ENCODE data around the gene TTLL10. TPM values are rescaled to one million over a fixed set of nuclear protein-coding genes. Genes with fewer than 3 reads are reported as not detected.

TTLL10 gene, protein sequence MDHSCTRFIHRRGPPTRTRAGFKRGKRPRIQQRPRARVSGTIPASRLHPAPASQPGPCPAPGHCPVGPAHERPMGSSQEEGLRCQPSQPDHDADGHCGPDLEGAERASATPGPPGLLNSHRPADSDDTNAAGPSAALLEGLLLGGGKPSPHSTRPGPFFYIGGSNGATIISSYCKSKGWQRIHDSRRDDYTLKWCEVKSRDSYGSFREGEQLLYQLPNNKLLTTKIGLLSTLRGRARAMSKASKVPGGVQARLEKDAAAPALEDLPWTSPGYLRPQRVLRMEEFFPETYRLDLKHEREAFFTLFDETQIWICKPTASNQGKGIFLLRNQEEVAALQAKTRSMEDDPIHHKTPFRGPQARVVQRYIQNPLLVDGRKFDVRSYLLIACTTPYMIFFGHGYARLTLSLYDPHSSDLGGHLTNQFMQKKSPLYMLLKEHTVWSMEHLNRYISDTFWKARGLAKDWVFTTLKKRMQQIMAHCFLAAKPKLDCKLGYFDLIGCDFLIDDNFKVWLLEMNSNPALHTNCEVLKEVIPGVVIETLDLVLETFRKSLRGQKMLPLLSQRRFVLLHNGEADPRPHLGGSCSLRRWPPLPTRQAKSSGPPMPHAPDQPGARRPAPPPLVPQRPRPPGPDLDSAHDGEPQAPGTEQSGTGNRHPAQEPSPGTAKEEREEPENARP
- total RNA-seq = 0.71 TPM

DNA sequence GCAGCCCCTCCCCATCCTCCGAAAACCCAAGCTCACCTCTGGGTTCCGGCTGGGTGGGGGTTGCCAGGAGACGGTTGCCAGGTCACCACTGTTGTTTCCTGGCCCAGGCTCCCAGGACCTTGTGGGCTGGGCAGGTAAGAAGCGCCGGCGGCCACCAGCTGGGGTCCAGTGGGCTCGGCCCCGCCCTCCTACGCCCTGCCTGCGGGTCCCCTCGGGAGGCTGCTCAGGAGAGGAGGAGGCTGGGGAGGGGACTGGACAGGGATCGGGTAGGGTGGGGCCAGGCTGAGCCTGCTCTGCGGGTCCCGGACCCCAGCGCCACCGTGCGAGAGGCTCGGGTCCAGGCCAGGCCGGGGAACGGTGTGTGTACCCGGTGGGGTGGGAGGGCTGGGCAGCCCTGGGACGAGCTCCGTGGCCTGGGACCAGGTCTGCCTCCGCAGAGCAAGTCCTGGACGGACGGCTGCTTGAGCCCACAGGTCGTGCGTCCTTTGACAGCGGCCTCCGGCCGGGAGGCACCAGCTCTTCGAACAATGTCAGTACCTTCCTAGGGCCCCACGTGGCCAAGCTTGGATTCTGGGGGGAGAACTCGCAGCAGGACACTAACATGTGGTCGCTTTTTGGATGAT is at the start of gene TTLL10:
Gene TTLL10 (plus strand): TSS at position 88 of the 623 bp plus-strand sequence. CDS start 5,336 bp downstream, outside the sequence.
- ATAC-seq = no peak
- DNase-seq (ENCODE audit: low spot score) = no peak
- intact Hi-C loops (cut with DNase I) = no loop called here

DNA sequence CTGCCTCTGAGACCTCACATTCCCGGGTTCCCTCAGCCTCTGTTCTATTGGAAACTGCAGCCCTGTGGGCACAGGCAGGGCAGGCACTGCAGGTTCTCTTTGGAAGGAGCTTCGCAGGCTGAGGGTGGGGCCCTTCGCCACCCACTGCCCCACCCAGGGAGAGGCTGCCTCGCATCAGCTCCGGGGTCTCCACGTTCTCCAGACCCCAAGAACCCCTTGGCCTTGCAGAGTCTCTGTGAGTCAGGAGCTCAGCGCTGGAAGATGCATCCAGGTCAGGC is 49.2 kb upstream of the TTLL10 start:
- DNase-seq (ENCODE audit: low spot score) (no peak), ATAC-seq (no peak)
- intact Hi-C loops (cut with DNase I) = loop anchor here (5.0 kb wide), 1 partner anchor 168 kb away; no protein-coding TSS in a partner anchor

DNA sequence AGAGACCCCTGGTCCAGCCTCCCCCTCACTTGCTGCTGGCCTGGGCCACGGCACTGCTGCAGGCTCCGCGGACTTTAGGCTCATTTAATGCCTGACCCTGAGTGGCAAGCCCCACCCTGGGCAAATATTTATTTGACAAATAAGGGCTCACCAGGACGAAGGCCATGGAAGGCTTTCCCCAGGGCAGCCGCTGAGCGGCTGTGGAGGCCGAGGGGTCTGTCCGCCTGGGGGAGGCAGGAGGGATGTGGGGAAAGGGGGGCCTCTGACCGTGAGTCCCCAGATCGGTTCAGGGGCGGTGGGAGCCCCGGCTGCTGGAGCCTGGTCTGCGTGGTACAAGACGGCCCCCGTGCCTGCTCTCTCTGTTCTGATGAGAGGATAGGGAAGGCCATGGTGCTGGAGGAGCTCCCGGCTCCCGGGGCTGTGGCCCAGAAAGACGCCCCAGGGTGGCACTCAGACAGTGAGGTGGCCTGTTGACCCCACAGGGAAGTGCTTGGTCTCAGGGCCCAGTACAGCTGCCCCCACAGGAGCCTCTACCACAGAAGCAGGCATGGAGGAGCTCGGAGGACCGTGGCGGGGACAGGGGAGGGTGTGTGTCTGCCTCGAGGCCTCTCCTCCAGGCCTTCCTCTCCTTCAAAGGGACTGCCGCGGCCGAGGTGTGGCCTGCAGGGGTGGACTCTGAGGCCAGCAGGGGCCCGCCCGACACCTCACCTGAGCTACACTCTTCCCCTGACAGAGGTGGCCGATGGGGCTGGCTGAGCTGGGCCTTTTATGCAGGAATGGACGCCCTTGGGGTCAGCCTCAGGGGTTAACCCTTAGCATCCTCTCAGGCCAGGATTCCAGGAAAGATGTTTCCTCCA is 48.7 kb upstream of the TTLL10 start:
- ATAC-seq (no peak), DNase-seq (ENCODE audit: low spot score) (no peak)
- intact Hi-C loops (cut with DNase I) = loop anchor here (5.0 kb wide), 1 partner anchor 167 kb away; no protein-coding TSS in a partner anchor

DNA sequence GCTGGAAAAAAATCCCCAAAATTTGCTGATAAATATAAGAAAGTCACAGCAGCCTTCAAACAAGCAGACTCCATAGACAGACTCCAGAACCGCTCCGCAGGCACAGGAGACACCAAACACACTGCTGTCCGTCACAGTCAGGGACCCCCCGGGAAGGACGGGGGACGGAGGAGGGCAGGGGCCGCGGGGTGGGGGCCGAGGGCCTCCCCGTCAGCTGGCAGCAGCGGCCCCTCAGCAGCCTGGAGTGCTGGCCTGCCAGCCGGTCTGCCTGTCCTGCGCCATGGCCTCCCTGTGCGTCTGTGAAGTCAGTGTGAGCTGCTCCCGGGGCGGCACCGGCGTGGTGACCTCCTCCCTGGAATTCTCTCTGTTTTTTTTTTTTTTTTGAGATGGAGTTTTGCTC is 47.7 kb upstream of the TTLL10 start:
- intact Hi-C loops (cut with DNase I) = no loop called here
- DNase-seq (ENCODE audit: low spot score) = no peak
- no peak for ATAC-seq

DNA sequence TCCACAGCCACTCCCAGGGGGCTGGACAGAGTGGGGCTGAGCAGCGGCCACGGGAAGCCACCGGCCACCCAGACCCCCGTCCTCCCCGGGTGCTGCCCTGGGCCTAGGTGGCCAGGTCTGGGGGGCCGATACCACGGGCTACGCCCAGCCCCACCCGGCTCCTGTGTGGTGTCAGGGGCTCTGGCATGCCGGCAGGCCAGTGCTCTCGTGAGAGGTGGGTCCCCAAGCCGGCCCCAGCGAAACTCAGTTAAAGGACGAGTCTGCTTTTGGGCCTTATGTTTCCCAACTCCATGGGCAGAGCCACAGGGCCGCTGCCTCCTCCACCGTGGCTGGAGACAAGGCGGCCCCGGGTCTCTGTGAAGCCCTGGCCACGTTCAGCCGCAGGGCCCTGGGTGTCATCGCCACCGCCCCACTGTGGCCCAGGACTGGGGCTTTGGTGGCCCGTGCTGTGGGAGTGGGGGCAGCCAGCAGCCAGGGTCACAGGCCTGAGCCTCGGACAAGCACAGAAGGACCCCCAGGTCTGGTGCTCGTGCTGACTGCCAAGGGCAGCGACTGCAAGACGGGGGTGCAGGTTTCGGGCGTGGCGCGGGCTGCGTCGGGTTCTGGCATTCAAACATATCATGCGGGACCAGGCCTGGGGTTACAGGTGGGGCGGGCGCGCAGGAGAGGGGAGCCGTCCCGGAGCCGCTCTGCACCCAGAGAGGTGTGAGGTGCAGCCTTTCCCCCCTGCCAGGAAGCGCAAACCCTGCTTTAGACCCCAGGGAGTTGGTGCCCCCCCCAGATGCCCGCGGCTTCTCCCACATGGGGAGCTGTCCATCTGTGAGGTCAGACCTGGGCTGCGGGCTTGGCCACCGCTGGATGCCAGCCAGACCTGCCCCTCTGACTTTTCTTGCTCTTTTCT is 45.9 kb upstream of the TTLL10 start:
- intact Hi-C loops (cut with DNase I) = no loop called here
- DNase-seq (ENCODE audit: low spot score) = no peak
- no peak for ATAC-seq

DNA sequence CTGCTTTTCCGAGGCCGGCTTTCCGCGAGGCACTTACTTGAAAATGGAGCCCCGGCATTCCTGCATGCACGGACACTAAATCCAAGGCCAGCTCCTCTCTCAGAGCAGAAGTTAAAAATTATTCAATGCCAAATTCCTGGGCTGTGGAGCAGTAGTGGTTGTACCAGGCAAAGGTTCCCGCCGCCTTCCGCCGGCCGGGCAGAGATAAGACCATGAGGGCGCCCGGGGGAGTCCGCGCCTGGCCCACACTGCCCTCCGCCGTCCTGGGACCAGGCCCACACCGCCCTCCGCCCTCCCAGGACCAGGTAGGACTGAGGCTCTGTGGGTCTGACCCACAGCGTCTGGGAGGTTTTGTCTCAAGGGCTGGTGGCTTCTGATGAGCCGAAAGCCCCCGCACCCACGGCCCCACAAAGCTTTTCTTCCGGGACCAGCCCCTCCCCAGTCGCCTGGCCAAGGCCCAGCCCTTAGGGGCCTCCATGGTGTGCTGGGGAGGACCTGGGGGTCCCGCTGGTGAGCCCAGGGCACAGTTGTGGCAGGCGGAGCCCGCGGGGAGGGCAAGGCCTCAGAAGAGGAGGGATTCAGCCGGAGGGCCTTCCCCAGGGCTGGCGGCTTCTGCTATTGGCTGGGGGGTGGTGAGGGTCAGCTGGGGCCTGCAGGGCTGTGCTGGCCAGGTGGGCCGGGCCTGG is 45.1 kb upstream of the TTLL10 start:
- DNase-seq (ENCODE audit: low spot score) (no peak), ATAC-seq (no peak)
- intact Hi-C loops (cut with DNase I) = no loop called here

DNA sequence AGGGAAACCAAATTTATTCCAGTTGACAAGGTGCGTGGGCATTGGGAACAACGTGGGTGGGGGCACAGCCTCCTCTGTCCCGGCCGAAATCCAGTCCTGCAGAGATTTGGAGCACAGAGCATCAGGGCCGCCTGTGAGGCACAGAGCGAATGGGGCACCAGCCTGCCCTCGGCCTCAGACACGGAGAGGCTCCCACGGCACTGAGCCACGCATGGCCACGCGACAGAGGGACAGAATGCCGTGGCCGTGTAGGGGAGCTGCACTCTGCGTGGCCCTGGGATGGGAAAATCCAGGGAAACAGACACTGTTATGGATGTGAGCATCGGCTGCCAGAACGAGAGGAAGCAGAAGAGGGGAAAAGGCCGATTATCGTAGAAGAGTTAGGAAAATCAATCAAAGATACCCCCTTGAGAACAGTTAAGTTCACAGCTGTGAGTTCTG is 44.3 kb upstream of the TTLL10 start:
- intact Hi-C loops (cut with DNase I) = no loop called here
- no peak for ATAC-seq
- no peak for DNase-seq (ENCODE audit: low spot score)

DNA sequence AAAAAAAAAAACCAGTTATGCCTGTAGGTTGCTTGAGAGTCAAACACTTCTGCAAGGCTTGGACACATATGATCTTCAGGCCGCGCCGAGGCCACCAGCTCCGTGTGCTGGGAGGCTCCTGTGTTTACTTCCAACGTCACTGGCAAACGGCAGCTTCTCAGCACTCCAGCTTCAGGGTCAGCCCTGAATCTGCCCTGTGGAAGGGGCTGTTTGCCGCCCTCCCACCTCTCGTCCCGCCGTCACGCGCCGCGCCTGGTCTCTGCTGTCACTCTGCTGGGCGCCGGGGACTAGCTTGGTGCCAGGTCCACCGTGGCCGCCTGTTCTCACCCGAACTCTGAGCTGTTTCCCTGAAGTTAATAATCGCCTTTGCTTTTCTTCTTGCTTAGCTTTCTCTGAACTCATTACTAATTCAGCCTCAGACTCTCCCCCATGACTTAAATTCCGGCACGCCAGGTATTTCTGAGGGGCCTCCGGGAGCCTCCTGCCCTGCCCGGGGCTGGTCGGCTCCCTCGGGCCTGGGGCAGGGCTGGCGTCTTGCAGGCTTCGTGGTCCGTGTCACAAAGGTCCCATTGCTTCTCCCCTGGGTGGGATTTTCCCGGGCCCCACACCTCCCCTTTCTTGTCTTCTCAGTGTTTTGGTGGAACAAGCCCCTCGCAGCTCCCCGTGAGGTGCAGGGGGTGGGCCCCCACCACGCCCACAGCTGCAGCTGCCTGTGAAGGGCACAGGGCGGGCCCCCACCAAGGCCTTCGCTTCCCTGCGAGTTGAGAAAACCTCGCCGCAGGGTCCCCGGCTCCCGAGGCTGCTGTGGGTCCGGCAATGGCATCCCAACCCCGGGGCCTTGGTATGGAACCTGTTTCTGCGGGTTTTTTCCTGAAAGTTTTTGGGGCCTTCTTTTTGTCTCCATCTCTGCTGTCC is 43.2 kb upstream of the TTLL10 start:
- intact Hi-C loops (cut with DNase I) = no loop called here
- DNase-seq (ENCODE audit: low spot score) = no peak

DNA sequence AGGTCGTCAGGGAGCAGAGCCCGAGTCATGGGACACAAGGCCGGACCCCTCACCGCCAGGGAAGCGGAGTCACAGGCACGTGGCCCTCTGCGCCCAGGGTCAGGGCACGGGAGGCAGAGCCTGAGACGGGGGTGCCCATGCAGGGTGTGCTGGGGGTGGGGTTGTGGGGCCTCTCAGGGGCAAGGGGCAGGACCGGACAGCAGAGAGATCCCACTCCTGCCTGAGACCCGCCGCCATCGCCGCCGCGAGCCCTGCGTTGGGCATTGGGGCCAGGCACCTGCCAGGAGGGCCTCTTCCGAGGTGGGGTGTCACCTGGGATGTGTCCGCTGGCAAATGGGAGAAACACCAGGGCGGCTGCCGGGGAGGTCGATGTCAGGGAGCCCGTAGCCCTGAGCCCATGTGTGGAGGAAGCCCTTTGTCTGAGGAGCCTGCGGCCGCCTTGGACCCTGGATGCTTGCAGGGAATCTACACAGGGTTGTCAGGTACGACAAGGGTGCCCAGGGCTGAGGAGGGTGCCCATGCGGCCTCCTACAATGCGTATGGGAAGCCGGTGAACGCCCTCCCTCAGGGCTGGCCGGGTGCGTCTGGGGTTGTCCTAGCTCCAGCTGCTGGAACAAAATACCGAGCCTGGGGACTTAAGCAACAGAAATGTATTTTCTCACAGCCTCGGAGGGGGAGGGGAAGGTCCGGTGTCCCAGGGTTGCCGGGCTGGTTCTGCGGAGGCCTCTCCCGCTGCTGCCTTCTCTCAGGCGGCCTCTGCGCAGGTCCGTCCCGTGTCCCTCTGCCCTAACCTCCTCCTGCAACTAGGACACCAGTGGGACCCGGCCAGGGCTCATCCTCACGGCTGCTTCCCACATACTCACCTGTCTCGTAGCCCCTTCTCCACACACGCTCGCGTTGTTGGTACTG is 41.4 kb upstream of the TTLL10 start:
- no peak for DNase-seq (ENCODE audit: low spot score)
- no peak for ATAC-seq
- intact Hi-C loops (cut with DNase I) = no loop called here

More for the DNA sequence above, 43.2 kb upstream of the TTLL10 start:
- no peak for ATAC-seq

DNA sequence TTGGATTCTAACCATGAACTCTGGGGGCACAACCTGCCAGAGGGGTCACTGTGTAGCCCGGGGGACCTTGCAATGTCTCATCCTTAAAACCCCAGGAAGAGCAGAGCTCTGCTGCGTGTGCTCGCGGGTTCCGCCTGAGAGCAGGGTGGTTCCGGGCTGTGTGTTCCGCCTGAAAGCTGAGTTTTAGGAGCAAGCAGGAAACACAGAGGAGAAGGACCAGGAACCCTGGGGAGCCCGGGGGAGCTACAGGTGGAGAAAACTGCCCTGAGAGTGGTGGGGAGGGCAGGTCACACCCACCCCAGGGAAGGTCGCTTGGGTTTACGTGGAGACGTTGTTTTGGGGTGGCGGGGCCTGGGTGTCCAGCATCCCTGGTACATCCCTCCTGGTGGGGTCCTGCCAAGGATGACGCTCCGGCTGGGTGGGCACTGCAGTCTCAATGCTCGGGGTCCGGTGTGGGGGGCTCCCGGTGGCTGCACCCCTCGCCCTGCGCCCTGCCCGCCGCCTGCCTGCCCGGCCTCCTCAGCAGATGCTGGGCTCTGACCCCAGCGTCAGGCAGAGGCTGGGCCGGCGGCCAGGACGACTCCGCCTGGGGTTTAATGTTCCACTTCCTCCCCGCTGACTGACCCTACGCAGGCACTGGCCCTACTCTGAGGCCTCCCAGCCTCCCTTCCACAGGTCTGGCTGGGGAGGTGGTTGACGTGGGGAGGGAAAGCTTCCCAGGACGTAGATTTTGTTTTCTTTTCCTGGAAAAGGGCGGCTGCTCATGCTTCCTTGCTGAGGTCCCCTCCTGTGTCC is 40.5 kb upstream of the TTLL10 start:
- intact Hi-C loops (cut with DNase I) = no loop called here
- ATAC-seq (peak; percentile 86), DNase-seq (ENCODE audit: low spot score) (peak; percentile 82)

DNA sequence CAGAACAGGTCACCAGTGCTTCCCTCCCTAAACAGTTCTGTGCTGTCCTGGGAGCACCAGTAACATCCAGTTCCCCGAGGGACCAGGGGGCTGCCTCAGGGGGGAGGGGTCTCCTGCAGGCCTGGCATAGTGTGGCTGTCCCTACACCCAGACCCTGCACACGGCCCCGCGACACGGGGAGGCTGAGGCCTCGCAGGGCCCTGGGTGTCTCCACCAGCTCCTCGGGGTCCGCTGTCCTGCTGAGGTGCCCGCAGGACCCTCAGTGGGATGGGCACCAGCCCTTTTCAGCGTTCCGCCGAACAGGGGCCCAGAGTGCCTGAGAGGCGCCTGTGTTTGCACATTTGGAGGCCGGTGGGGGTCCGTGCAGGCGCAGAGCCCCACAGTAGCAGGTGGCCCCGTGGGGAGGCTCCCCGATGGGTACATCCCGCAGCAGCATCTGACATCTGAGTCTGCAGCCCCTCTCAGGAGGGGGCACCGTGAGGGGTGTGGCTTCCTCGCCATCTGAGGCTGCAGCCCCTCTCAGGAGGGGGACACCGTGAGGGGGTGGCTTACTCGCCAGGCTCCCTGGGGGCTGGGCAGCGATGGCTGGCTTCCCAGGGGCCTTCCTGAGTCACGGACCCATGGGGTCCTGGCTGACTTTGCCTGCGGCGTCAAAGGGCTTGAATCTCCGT is 39.2 kb upstream of the TTLL10 start:
- DNase-seq (ENCODE audit: low spot score) = no peak
- intact Hi-C loops (cut with DNase I) = no loop called here
- ATAC-seq = no peak

DNA sequence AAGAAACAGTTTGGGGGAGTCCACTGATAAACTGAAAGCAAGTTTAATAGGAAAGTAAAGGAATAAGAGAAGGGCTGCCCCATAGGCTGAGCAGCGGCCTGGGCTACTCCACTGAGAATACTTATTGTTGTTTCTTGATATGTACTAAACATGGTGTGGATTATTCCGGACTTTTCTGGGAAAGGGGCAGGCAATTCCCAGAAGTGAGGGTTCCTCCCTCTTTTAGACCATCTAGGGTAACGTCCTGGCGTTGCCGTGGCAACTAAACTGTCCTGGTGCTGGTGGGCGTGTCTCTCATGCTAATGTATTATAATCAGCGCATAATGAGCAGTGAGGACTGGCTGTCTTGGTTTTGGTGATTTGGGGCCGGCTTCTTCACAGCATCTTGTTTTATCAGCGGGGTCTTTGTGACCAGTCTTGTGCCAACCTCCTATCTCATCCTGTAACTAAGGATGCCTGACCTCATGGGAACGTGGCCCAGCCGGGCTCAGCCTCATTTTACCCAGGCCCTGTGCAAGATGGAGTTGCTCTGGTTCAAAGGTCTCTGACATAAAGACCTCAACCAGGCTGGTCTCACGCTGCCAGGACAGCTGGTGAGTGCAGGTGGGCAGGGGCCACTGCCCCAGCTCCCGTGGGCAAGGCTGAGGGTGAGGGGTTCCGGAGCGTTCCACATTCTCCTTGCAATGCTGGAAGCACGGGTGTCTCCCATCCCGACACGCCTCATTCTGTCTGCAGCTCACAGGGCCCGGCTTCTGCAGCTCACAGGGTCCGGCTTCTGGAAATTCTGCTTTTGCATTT is 38.1 kb upstream of the TTLL10 start:
- peak; percentile 31 for ATAC-seq
- intact Hi-C loops (cut with DNase I) = no loop called here

DNA sequence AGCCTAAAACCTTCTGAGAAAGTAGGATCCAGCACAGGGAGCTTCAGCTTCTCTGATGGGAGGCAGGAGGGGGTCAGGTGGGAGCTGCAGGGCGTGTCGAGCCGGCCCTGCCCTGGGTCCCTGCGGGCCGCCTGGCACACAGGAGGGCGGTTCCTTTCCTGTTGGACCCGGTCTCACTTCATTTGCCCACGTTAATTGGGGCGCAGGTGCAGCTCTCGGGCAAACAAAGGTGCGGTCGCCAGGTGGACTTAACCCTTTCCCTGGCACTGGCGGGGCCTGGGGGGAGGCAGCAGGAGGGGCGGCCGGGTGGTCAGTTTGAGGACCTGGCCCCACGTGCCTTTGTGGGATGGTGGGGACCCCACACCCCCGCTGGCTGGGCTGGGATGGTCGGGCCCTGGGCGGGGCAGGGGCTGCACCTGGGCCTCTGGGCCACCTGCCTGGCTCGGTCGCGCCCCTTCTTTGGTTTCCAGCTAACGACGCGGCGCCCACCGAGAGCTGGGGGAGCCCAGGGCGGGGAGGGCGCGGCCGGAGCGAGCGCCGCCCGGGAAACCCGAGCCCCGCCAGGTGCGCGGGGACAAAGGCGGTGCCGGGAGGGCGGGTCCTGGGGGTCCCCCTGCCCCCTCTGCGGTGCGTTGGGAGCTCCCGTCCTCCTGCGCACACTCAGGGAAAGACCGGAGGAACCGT is 37.0 kb upstream of the TTLL10 start:
- DNase-seq (ENCODE audit: low spot score) (no peak), ATAC-seq (no peak)
- intact Hi-C loops (cut with DNase I) = no loop called here

More for the DNA sequence above, 38.1 kb upstream of the TTLL10 start:
- DNase-seq (ENCODE audit: low spot score) = no peak

Measured in sciatic nerve (tissue), 2 donors.